NCI-H128 (cell line): ENCODE results near the gene NTMT1.

ENCODE experiments used
- DNase-seq: peaks from one replicate; lab custom pipeline; 2025; ENCODE audit not compliant: unreplicated experiment; lab: John Stamatoyannopoulos, UW

NTMT1 gene

DNA sequence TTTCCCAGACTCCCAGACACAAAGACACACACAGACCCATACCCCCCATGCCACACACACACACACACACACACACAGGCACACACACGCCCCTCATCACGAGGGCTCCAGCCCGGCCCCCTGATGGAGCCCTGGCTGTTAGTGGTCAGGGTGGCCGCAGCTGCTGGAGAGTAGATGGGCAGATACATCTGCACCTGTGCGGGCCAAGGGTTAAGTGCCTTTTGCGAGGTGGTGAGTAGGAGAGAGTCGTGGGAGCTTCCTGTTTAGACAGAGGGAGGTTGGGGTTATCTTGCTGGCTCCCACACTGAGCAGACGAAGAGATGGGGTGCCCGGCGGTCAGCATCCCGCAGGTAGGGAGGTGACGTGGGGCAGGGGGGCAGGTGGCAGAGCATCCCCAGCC, 47.6 kb downstream of the NTMT1 start:
- no peak for DNase-seq

DNA sequence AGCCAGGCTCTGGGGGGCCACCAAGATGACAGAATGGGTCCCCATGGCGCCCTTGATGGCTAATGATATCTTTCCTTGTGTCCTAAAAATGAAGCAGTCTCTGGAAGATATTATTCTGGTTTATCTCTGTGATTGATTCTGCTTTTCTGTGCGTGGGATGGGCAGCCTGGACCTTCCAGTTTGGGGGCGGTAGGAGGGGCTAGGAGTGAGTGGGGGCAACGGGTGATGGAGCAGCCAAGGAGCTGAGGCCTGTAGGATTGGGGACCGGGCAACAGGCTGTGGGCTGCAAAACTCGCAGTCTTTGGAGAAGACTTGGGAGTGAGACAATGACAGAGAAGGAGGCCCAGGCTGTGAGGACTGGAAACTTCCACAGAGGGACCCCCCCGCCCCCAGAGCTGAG, 48.3 kb downstream of the NTMT1 start:
- no peak for DNase-seq

DNA sequence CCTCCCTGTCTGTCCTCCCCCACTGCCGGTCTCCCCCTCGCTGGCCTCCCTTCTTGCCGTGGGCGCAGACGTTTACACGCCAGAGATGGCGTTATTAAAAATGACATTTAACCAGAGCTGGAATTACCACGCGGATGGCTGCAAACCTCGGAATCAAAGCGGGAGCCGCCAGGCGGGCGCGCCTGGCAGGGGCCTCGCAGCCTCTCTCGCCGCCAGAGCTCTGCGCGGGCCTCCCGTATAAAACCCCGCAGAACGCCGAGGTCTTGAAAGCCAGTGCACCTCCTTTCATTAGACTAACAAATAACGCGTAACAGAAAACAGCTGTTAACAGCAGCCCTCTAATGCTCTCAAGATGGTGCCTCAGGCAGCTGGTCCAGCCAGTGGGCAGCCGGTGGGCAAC, 49.7 kb downstream of the NTMT1 start:
- no peak for DNase-seq

DNA sequence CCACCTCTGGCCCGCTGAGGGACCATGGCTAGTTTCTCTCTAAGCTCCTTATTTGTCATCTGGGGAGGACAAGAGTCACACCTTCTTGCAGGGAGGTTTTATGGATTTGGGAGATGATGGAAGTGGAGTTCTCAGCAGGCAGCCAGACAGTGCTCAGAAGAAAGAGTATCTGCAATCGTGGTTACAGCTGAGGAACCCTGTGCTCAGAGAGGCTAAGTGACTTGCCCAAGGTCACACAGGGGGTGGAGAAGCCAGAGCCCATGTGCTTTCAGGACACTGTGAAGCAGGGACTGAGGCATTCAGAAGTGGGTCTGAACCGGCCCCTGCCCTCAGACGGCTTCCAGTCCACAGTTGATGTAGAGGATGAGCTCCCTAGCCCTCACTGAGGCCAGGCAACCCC, 50.3 kb downstream of the NTMT1 start:
- no peak for DNase-seq

DNA sequence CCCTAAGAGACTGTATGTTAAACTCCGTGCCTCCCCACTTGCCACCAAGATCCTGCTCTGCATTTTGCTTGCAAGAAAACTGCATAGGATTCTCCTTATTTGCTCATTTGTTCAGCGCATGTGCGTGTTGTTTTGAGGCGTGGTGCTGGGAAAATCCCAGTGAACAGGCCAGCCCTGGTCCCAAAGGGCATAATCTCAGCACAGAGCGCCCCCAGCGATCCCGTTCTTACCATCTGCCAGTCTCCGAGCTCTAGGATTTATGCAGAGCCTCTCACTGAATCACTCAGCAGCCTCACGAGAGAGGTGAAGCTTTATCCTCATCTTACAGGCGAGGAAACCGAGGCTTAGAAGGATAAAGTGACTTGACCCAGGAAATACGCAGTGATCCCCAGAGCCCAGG, 51.0 kb downstream of the NTMT1 start:
- DNase-seq, result no peak

DNA sequence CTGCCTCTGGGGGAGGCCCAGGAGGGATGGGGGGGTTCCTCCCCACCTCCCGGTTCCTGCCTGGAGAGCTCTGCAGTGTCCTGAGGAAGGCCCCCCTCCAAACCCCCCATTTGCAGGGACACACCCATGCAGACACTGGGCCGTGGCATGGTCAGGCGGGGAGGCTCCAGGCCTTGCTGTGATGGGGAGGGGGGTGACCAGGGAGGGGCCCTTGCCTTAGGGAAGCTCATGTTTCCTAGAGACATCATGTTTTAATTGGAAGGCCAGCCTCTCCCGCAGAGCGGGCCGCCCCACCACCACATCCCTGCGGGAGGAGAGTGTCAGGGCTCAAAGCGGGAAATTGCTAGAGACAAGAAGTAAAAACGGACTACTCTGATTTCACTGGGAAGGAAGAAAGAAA, 51.5 kb downstream of the NTMT1 start:
- no peak for DNase-seq

DNA sequence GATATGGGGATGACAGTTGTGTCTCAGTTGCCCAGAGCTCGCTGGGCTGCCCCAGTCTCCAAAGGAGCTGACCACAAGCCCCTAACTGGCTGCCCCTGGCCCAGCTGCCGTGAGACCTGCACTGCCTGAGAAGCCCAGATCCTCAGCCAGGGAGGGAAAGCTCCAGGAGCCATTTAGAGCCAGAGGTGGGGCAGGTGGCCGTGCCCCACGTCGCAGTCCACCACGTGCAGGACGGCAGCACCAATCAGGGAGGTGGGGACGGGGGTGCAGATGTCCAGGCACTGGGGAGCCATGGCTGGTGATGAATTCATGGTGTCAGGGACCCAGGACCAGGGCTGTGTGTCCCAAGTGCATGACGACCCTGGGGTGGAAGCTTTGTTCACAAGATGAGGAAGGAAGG, 52.9 kb downstream of the NTMT1 start:
- no peak for DNase-seq

DNA sequence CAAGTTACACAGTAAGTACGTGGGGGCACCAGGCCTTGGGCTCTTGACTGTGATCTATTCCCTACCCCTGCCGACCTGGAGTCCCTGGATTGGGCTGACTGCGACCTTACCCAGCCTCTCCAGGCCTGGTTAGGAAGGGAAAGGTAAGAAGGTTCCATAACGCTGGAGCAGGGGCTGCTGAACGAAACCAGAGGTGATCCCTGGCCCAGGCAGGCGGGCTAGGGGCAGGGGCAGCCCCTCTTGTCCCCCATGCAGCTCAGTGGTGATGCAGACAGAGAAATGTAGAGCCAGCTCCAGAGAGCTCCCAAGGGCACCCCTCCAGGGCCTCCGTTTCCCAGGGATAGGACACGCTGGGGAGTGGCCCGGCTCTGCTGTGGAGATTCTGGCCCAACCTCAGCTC, 53.6 kb downstream of the NTMT1 start:
- no peak for DNase-seq

DNA sequence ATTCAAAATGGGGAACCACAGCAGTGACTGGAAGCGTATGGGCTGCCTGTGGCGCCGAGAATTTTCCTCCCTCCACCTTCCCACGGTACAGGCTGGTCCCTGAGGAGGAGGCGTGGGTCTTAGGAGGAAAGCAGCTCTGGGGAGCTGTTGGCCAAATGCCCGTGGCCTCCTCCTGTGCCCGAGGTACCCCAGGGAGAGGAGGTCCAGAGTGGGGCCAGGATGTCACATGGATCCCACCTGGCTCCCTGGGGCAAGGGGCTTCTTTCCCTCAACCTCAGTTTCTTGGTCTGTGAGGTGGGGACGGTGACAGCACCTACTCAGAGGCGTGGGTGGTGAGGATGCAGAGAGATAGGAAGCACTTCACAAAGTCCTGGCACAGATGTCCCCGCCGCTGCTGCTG, 56.0 kb downstream of the NTMT1 start:
- no peak for DNase-seq

DNA sequence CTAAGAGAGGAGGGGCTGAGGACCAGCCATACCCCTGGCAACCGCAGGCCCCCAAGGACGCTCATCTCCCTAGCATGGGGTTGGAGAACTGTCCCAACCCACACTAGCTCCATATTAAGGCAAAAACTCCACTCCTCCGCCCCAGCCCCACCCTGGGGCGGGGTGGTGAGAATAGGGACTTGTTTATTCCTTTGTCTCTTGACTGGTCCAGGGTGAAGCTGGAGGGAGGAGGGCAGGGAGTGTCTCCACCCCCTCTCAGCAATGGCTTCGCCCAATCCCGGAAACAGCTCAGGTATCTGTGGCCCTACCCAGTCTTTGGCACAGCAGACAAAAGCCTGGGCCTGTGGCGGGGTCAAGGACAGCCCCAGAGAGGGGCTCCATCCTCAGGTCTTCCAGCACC, 56.4 kb downstream of the NTMT1 start:
- no peak for DNase-seq

DNA sequence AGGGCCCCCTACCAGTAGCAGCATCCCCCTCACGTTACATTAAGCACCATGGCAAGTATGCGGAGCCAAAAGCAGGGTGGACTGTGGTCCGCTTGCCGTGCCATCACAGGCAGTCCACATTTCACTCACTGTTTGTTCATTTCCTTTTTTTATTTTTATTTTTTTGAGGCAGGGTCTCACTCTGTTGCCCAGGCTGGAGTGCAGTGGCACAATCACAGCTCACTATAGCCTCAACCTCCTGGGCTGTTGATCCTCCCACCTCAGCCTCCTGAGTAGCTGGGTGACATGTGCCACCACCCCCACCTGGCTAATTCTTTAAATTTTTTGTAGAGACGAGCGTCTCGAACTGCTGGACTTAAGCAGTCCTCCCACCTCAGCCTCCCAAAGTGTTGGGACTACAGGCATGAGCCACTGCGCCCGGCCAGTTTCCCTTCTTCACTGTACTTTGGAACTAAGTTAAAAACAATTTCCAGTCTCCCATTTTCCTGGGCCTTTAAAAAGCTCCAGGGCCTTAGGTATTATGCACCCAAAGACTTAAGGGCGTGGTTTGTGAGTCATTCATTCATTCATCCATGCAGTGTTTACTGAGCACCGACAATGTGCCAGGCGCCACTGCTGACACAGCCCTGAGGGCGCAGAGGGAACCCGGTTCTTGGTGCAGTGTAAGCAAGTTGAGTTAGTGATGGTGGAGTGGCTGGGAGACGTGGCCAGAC, 59.4 kb downstream of the NTMT1 start:
- DNase-seq, result no peak
